ENCODE results near the gene SSX1. TPM values are rescaled to one million over a fixed set of nuclear protein-coding genes. Genes with fewer than 3 reads are reported as not detected.
"Not testable (repeated sequence)": the region's sequence is repeated elsewhere in the genome, so short reads cannot be mapped to it uniquely, and the experiment has no call there.

SSX1 gene
- not detected in 2 replicates for total RNA-seq (2014; rRNA removed; shearing (Covaris generic))

GRCh38 chrX:48255062-48255796 lies at the start of gene SSX1:
Gene SSX1, plus strand, starts transcription at chrX:48255392. Its CDS starts 1,850 bp downstream, at chrX:48257242.
- DNase-seq (ENCODE audit: low spot score), result not testable (repeated sequence)

GRCh38 chrX:48214341-48214740 lies 40.9 kb upstream of the SSX1 start:
- in situ Hi-C loops (cut with HindIII; ENCODE audit: low sequenced_read_pairs); DNase-seq (ENCODE audit: low spot score): not testable (repeated sequence)

More at GRCh38 chrX:48255062-48255796, at the start of gene SSX1:
- in situ Hi-C loops (cut with HindIII; ENCODE audit: low sequenced_read_pairs), result not testable (repeated sequence)

- in situ Hi-C loops (cut with HindIII; ENCODE audit: low sequenced_read_pairs); DNase-seq (ENCODE audit: low spot score): not testable (repeated sequence)
Observed at GRCh38 chrX:48224196-48224595, 31.0 kb upstream of the SSX1 start.

GRCh38 chrX:48252945-48253344 lies 2.2 kb upstream of the SSX1 start:
- DNase-seq (ENCODE audit: low spot score); in situ Hi-C loops (cut with HindIII; ENCODE audit: low sequenced_read_pairs): not testable (repeated sequence)

GRCh38 chrX:48274365-48274764 lies 19.2 kb downstream of the SSX1 start:
- in situ Hi-C loops (cut with HindIII; ENCODE audit: low sequenced_read_pairs); DNase-seq (ENCODE audit: low spot score): not testable (repeated sequence)

GRCh38 chrX:48278958-48279357 lies 23.8 kb downstream of the SSX1 start:
- in situ Hi-C loops (cut with HindIII; ENCODE audit: low sequenced_read_pairs), result no loop called here
- DNase-seq (ENCODE audit: low spot score), result no peak

GRCh38 chrX:48280729-48281128 lies 25.5 kb downstream of the SSX1 start:
- in situ Hi-C loops (cut with HindIII; ENCODE audit: low sequenced_read_pairs), result not testable (repeated sequence)

GRCh38 chrX:48306175-48306574 lies 51.0 kb downstream of the SSX1 start:
- DNase-seq (ENCODE audit: low spot score), result no peak

More at GRCh38 chrX:48280729-48281128, 25.5 kb downstream of the SSX1 start:
- not testable (repeated sequence) for DNase-seq (ENCODE audit: low spot score)

GRCh38 chrX:48313996-48314395 lies 58.8 kb downstream of the SSX1 start:
- in situ Hi-C loops (cut with HindIII; ENCODE audit: low sequenced_read_pairs); DNase-seq (ENCODE audit: low spot score): not testable (repeated sequence)

More at GRCh38 chrX:48306175-48306574, 51.0 kb downstream of the SSX1 start:
- in situ Hi-C loops (cut with HindIII; ENCODE audit: low sequenced_read_pairs), result no loop called here

Other genes starting within 250 kb of the SSX1 start
- not detected in 2 replicates for gene SPACA5, start 248.4 kb upstream of the SSX1 start, total RNA-seq (2014; rRNA removed; shearing (Covaris generic))
- gene ZNF630, start 183.8 kb upstream of the SSX1 start, total RNA-seq (2014; rRNA removed; shearing (Covaris generic)), result 0.12 TPM in 1 of 2 replicates, not detected in the other
- gene SPACA5B, start 124.8 kb upstream of the SSX1 start, total RNA-seq (2014; rRNA removed; shearing (Covaris generic)), result not detected in 2 replicates
- gene SSX5, start 58.6 kb upstream of the SSX1 start, total RNA-seq (2014; rRNA removed; shearing (Covaris generic)), result not detected in 2 replicates
- not detected in 2 replicates for gene SSX3, start 101.3 kb downstream of the SSX1 start, total RNA-seq (2014; rRNA removed; shearing (Covaris generic))
- not detected in 2 replicates for gene SSX4, start 128.1 kb downstream of the SSX1 start, total RNA-seq (2014; rRNA removed; shearing (Covaris generic))
- not detected in 2 replicates for gene SSX4B, start 156.6 kb downstream of the SSX1 start, total RNA-seq (2014; rRNA removed; shearing (Covaris generic))
- gene SLC38A5, start 214.9 kb downstream of the SSX1 start, total RNA-seq (2014; rRNA removed; shearing (Covaris generic)), result 55.7 and 82.7 TPM in 2 replicates
- 38.7 and 64.6 TPM in 2 replicates for gene FTSJ1, start 220.8 kb downstream of the SSX1 start, total RNA-seq (2014; rRNA removed; shearing (Covaris generic))

All from G401 (cell line).